GM12891 (cell line): Measurements from ENCODE around the gene SCFD2.

Source experiments
- POLR2A ChIP-seq: IDR thresholded peaks from 2 replicates; pipeline ENCODE4 v1.6.1; 2011; ENCODE audit warnings: low read depth, low read length, control low read depth
- POLR2AphosphoS5 ChIP-seq: IDR thresholded peaks from 2 replicates; pipeline ENCODE4 v1.6.1; 2011; ENCODE audit warnings: low read depth, low read length, control low read depth

GRCh38 chr4:52949336-52949735 lies 416.5 kb downstream of the SCFD2 start:
- no peak for TF ChIP-seq POLR2A
- TF ChIP-seq POLR2AphosphoS5 = no peak
